ENCODE data around the gene GOLGA5. TPM values are rescaled to one million over a fixed set of nuclear protein-coding genes. Genes with fewer than 3 reads are reported as not detected.
"Not testable (repeated sequence)": the region's sequence is repeated elsewhere in the genome, so short reads cannot be mapped to it uniquely, and the experiment has no call there.

GOLGA5 gene
- total RNA-seq, 4 donors from 2014 or later = 30.3 to 36.7 (median 33.7) TPM

- Histone ChIP-seq H3K27me3 (no peaks in the 10 kb centered on the region), H3K4me1 (no peaks in the 10 kb centered on the region), H3K36me3 (peaks cover 3 to 99% (median 31%) of the 10 kb centered on the region in 3 donors), H3K4me3 (no peak overlapping the region), H3K9me3 (peaks cover 0 to 4% (median 0%) of the 10 kb centered on the region in 4 donors), H3K27ac (no peak overlapping the region)
- no peak for DNase-seq (ENCODE audit: low spot score in 2 of 2)
- TF ChIP-seq POLR2A (IDR thresholded peaks at IDR 0.05) (no peak), CTCF (IDR thresholded peaks at IDR 0.05) (no peak), EP300 (IDR thresholded peaks at IDR 0.05) (no peak)
- 92 to 93% methylated on average over 6 of the region's 6 CpGs for WGBS, 2 donors
Measured at GRCh38 chr14:92819011-92819597, 25.0 kb downstream of the GOLGA5 start.

- not testable (repeated sequence) for H3K4me3 ChIP-seq
- peaks cover 3 to 99% (median 29%) of the 10 kb centered on the region in 3 donors for H3K36me3 ChIP-seq
Measured at GRCh38 chr14:92819680-92820535, 25.8 kb downstream of the GOLGA5 start.

GRCh38 chr14:92820536-92820840, 26.4 kb downstream of the GOLGA5 start:
- H3K27ac ChIP-seq; DNase-seq (ENCODE audit: low spot score in 2 of 2); H3K4me3 ChIP-seq; H3K27me3 ChIP-seq; H3K9me3 ChIP-seq; H3K4me1 ChIP-seq: not testable (repeated sequence)
- H3K36me3 ChIP-seq = peaks cover 3 to 99% (median 25%) of the 10 kb centered on the region in 3 donors
- 91 to 95% methylated on average over 7 of the region's 7 CpGs for WGBS, 2 donors

More at GRCh38 chr14:92819680-92820535, 25.8 kb downstream of the GOLGA5 start:
- H3K9me3 ChIP-seq; H3K4me1 ChIP-seq; H3K27ac ChIP-seq; DNase-seq (ENCODE audit: low spot score in 2 of 2); H3K27me3 ChIP-seq: not testable (repeated sequence)
- 85 to 87% methylated on average over 13 of the region's 13 CpGs for WGBS, 2 donors

- WGBS, 2 donors = 74 to 85% methylated on average over 2 of the region's 2 CpGs
- DNase-seq (ENCODE audit: low spot score in 2 of 2) = no peak
- TF ChIP-seq EP300 (IDR thresholded peaks at IDR 0.05) (no peak), POLR2A (IDR thresholded peaks at IDR 0.05) (no peak), CTCF (IDR thresholded peaks at IDR 0.05) (no peak)
Measured at GRCh38 chr14:92830902-92831301, 36.8 kb downstream of the GOLGA5 start.

GRCh38 chr14:92832137-92832700, 38.1 kb downstream of the GOLGA5 start:
- TF ChIP-seq EP300 (IDR thresholded peaks at IDR 0.05) = no peak
- TF ChIP-seq POLR2A (IDR thresholded peaks at IDR 0.05) = no peak
- no peak for TF ChIP-seq CTCF (IDR thresholded peaks at IDR 0.05)
- Histone ChIP-seq H3K27ac (no peak overlapping the region), H3K36me3 (peaks cover 0 to 95% (median 2%) of the 10 kb centered on the region in 3 donors), H3K4me3 (no peak overlapping the region), H3K9me3 (no peaks in the 10 kb centered on the region), H3K4me1 (no peaks in the 10 kb centered on the region), H3K27me3 (no peaks in the 10 kb centered on the region)
- 43 to 47% methylated on average over 7 of the region's 7 CpGs for WGBS, 2 donors
- DNase-seq (ENCODE audit: low spot score in 2 of 2) = no peak

More at GRCh38 chr14:92830902-92831301, 36.8 kb downstream of the GOLGA5 start:
- H3K4me1 ChIP-seq = no peaks in the 10 kb centered on the region
- no peaks in the 10 kb centered on the region for H3K9me3 ChIP-seq
- no peak overlapping the region for H3K27ac ChIP-seq
- H3K36me3 ChIP-seq = peaks cover 0 to 95% (median 0%) of the 10 kb centered on the region in 3 donors
- no peak overlapping the region for H3K4me3 ChIP-seq
- H3K27me3 ChIP-seq = no peaks in the 10 kb centered on the region

- Histone ChIP-seq H3K36me3 (peaks cover 0 to 62% (median 0%) of the 10 kb centered on the region in 3 donors), H3K27me3 (no peaks in the 10 kb centered on the region), H3K27ac (no peak overlapping the region), H3K4me3 (no peak overlapping the region), H3K4me1 (no peaks in the 10 kb centered on the region), H3K9me3 (no peaks in the 10 kb centered on the region)
- WGBS, 2 donors = 89 to 90% methylated on average over 4 of the region's 4 CpGs
- DNase-seq (ENCODE audit: low spot score in 2 of 2) = no peak
- TF ChIP-seq POLR2A (IDR thresholded peaks at IDR 0.05) (no peak), CTCF (IDR thresholded peaks at IDR 0.05) (no peak), EP300 (IDR thresholded peaks at IDR 0.05) (no peak)
Measured at GRCh38 chr14:92841930-92842329, 47.8 kb downstream of the GOLGA5 start.

Measured in tibial nerve (tissue), 4 donors.